HG02588 (cell line): ENCODE results near the gene MST1.
A peak's percentile ranks its signal among the peaks of the same experiment; 100 is the strongest.

Experiments
- ATAC-seq: cut with Tn5 transposase; IDR thresholded peaks from one replicate; pipeline ENCODE4 v1.9.1; 2021; ENCODE audit warnings: mild to moderate bottlenecking, moderate library complexity; ENCODE audit not compliant: unreplicated experiment

The MST1 gene

GRCh38 chr3:49689046-49689907 lies at the start of gene MST1, which contains the start of gene RNF123:
MST1 (minus strand) TSS chr3:49689474; CDS start chr3:49688691, 783 bp downstream.
RNF123 (plus strand) TSS chr3:49689557; CDS start chr3:49691166, 1,609 bp downstream.
- peak; percentile 57 for ATAC-seq

- ATAC-seq: no peak
Measured at GRCh38 chr3:49738067-49738713, 48.9 kb upstream of the MST1 start.

GRCh38 chr3:49734752-49735151 lies 45.5 kb upstream of the MST1 start:
- ATAC-seq: no peak

- no peak for ATAC-seq
Measured at GRCh38 chr3:49733551-49733950, 44.3 kb upstream of the MST1 start.

- ATAC-seq: no peak
Measured at GRCh38 chr3:49732597-49732996, 43.3 kb upstream of the MST1 start.

GRCh38 chr3:49729966-49730609 lies 40.8 kb upstream of the MST1 start:
- ATAC-seq: no peak

- no peak for ATAC-seq
Measured at GRCh38 chr3:49727924-49728361, 38.7 kb upstream of the MST1 start.

- ATAC-seq: no peak
Measured at GRCh38 chr3:49727154-49727923, 38.1 kb upstream of the MST1 start.

GRCh38 chr3:49725906-49726681 lies 36.8 kb upstream of the MST1 start:
- ATAC-seq: no peak

GRCh38 chr3:49724586-49724985 lies 35.3 kb upstream of the MST1 start:
- no peak for ATAC-seq

- ATAC-seq: peak; percentile 80
Measured at GRCh38 chr3:49723628-49724551, 34.6 kb upstream of the MST1 start, which contains the start of gene GMPPB. GMPPB (minus strand) TSS chr3:49723951; CDS start chr3:49723726, 225 bp downstream.

GRCh38 chr3:49723296-49723627 lies 34.0 kb upstream of the MST1 start:
- ATAC-seq: no peak

GRCh38 chr3:49722896-49723295 lies 33.6 kb upstream of the MST1 start:
- ATAC-seq: no peak

- ATAC-seq: no peak
Measured at GRCh38 chr3:49721896-49722781, 32.9 kb upstream of the MST1 start.

GRCh38 chr3:49721596-49721895 lies 32.3 kb upstream of the MST1 start:
- no peak for ATAC-seq

GRCh38 chr3:49720855-49721595 lies 31.8 kb upstream of the MST1 start:
- ATAC-seq: no peak

- ATAC-seq: peak; percentile 43
Measured at GRCh38 chr3:49719214-49719884, 30.1 kb upstream of the MST1 start, which contains the start of gene AMIGO3. AMIGO3 (minus strand) TSS chr3:49719684; CDS start chr3:49719465, 219 bp downstream.
